ENCODE data around the gene SLC36A3.
"Not testable (repeated sequence)": the region's sequence is repeated elsewhere in the genome, so short reads cannot be mapped to it uniquely, and the experiment has no call there.

Gene SLC36A3

GRCh38 chr5:151258816-151259215, 44.8 kb downstream of the SLC36A3 start:
- no peak for DNase-seq

GRCh38 chr5:151258201-151258611, 45.4 kb downstream of the SLC36A3 start:
- no peak for DNase-seq

- DNase-seq: no peak
Observed at GRCh38 chr5:151257731-151258181, 45.8 kb downstream of the SLC36A3 start.

- DNase-seq: no peak
Observed at GRCh38 chr5:151255621-151256286, 47.8 kb downstream of the SLC36A3 start.

- not testable (repeated sequence) for DNase-seq
Observed at GRCh38 chr5:151254990-151255389, 48.6 kb downstream of the SLC36A3 start.

- no peak for DNase-seq
Observed at GRCh38 chr5:151254556-151254955, 49.0 kb downstream of the SLC36A3 start.

GRCh38 chr5:151253605-151253950, 50.0 kb downstream of the SLC36A3 start:
- no peak for DNase-seq

- DNase-seq: peak; percentile 97
Observed at GRCh38 chr5:151252762-151253604, 50.6 kb downstream of the SLC36A3 start, which contains the start of gene GM2A. Gene GM2A, plus strand, starts transcription at chr5:151253185. Its CDS starts 32 bp downstream, at chr5:151253217.

- DNase-seq: no peak
Observed at GRCh38 chr5:151251621-151252020, 51.9 kb downstream of the SLC36A3 start.

GRCh38 chr5:151251001-151251551, 52.5 kb downstream of the SLC36A3 start:
- no peak for DNase-seq

GRCh38 chr5:151250346-151251000, 53.1 kb downstream of the SLC36A3 start:
- DNase-seq: no peak

- no peak for DNase-seq
Observed at GRCh38 chr5:151249281-151249680, 54.3 kb downstream of the SLC36A3 start.

GRCh38 chr5:151248651-151249050, 54.9 kb downstream of the SLC36A3 start:
- no peak for DNase-seq

- DNase-seq: no peak
Observed at GRCh38 chr5:151245680-151246219, 57.8 kb downstream of the SLC36A3 start.

- no peak for DNase-seq
Observed at GRCh38 chr5:151244206-151244605, 59.4 kb downstream of the SLC36A3 start.

GRCh38 chr5:151243564-151243963, 60.0 kb downstream of the SLC36A3 start:
- no peak for DNase-seq

- DNase-seq: no peak
Observed at GRCh38 chr5:151243127-151243526, 60.4 kb downstream of the SLC36A3 start.

- no peak for DNase-seq
Observed at GRCh38 chr5:151240924-151241635, 62.5 kb downstream of the SLC36A3 start.

GRCh38 chr5:151240268-151240835, 63.2 kb downstream of the SLC36A3 start:
- DNase-seq: not testable (repeated sequence)

- peak; percentile 11 for DNase-seq
Observed at GRCh38 chr5:151239237-151239861, 64.2 kb downstream of the SLC36A3 start.

GRCh38 chr5:151238303-151238741, 65.2 kb downstream of the SLC36A3 start:
- DNase-seq: no peak

Measured in COR-L47 (cell line).